DOHH2 (cell line): ENCODE data around the gene SEPHS2.
"Not testable (repeated sequence)": the region's sequence is repeated elsewhere in the genome, so short reads cannot be mapped to it uniquely, and the experiment has no call there.

Experiments
- H3F3A ChIP-seq: fragments of 200-600 bp; sonication (generic), shearing (Covaris generic); 2 replicates; pipeline ENCODE4 v1.6.0; 2016; ENCODE audit warnings: antibody characterized with exemption, mild to moderate bottlenecking; ENCODE audit not compliant: control insufficient read depth, insufficient read depth
- H3K27ac ChIP-seq: fragments of 200-600 bp; sonication (generic); 2 replicates; pipeline ENCODE4 v1.5.1; 2014; ENCODE audit warnings: low read depth, mild to moderate bottlenecking, low read length, moderate library complexity
- H3K27me3 ChIP-seq: fragments of 200-600 bp; sonication (generic); 2 replicates; pipeline ENCODE4 v1.6.1; 2014; ENCODE audit warnings: mild to moderate bottlenecking, low read length, mixed read lengths; ENCODE audit not compliant: control insufficient read depth
- H3K36me3 ChIP-seq: fragments of 200-600 bp; sonication (generic); 2 replicates; pipeline ENCODE4 v1.6.1; 2014; ENCODE audit warnings: mild to moderate bottlenecking, low read length, moderate library complexity, mixed read lengths; ENCODE audit not compliant: control insufficient read depth
- H3K4me1 ChIP-seq: fragments of 200-600 bp; sonication (generic); 2 replicates; pipeline ENCODE4 v1.6.1; 2014; ENCODE audit warnings: mild to moderate bottlenecking, low read length, mixed read lengths; ENCODE audit not compliant: control insufficient read depth
- H3K4me2 ChIP-seq: fragments of 200-600 bp; sonication (generic); 2 replicates; pipeline ENCODE4 v1.6.0; 2014; ENCODE audit warnings: mild to moderate bottlenecking, low read length, moderate library complexity
- H3K4me3 ChIP-seq: fragments of 200-600 bp; sonication (generic); 2 replicates; pipeline ENCODE4 v1.5.1; 2014; ENCODE audit warnings: mild to moderate bottlenecking, low read length, mixed read lengths
- H3K79me2 ChIP-seq: fragments of 200-600 bp; sonication (generic); 2 replicates; pipeline ENCODE4 v1.6.1; 2014; ENCODE audit warnings: mild to moderate bottlenecking, low read length, mixed read lengths; ENCODE audit not compliant: control insufficient read depth
- H3K9me2 ChIP-seq: fragments of 200-600 bp; sonication (generic); replicated peaks from 2 replicates; pipeline ENCODE4 v1.6.1; 2014; ENCODE audit warnings: mild to moderate bottlenecking, low read length, mixed read lengths; ENCODE audit not compliant: control insufficient read depth
- H3K9me3 ChIP-seq: fragments of 200-600 bp; sonication (generic); 2 replicates; pipeline ENCODE4 v1.6.1; 2014; ENCODE audit warnings: antibody characterized with exemption, low read length, mixed read lengths; ENCODE audit not compliant: control insufficient read depth, insufficient read depth
- H4K20me1 ChIP-seq: fragments of 200-600 bp; sonication (generic); 2 replicates; pipeline ENCODE4 v1.6.0; 2014; ENCODE audit warnings: low read depth, mild to moderate bottlenecking, antibody characterized with exemption, low read length, moderate library complexity; ENCODE audit not compliant: control insufficient read depth, insufficient read depth
- CTCF ChIP-seq: fragments of 200-600 bp; sonication (generic); IDR thresholded peaks from one replicate; pipeline ENCODE4 v1.5.1; 2014; ENCODE audit warnings: antibody characterized with exemption, mild to moderate bottlenecking, low read depth, low read length; ENCODE audit not compliant: poor library complexity, severe bottlenecking
- EZH2phosphoT487 ChIP-seq: fragments of 200-600 bp; sonication (generic); IDR thresholded peaks from 2 replicates; pipeline ENCODE4 v1.6.1; 2017; ENCODE audit warnings: borderline replicate concordance, mild to moderate bottlenecking, antibody characterized with exemption, low read length, moderate library complexity, mixed read lengths

SEPHS2 gene

DNA sequence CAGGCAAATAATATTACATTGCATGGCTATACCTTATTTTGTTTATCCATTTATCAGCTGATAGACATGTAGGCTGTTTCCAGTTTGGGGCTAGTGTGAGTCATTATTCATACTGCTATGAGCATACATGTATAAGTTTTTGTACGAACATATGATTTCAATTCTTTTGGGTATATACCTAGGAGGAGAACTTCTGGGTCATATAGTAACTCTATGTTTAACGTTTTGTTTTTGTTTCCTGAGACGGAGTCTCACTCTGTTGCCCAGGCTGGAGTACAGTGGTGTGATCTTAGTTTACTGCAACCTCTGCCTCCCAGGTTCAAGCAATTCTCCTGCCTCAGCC lies 24.5 kb upstream of the SEPHS2 start:
- H3K9me2 ChIP-seq: no peaks in the 10 kb centered on the region
- H3K27me3 ChIP-seq: no peaks in the 10 kb centered on the region
- H3K27ac ChIP-seq: peak overlapping the region; percentile 98
- H3K4me2 ChIP-seq: peak overlapping the region; percentile 82
- H3K36me3 ChIP-seq: peaks cover 26% of the 10 kb centered on the region
- H3K79me2 ChIP-seq: peaks cover 32% of the 10 kb centered on the region
- peaks cover 41% of the 10 kb centered on the region for H3F3A ChIP-seq
- H3K4me3 ChIP-seq: peak overlapping the region; percentile 89
- H4K20me1 ChIP-seq: no peaks in the 10 kb centered on the region
- TF ChIP-seq CTCF (no peak), EZH2phosphoT487 (no peak)
- H3K9me3 ChIP-seq: no peaks in the 10 kb centered on the region
- peaks cover 81% of the 10 kb centered on the region for H3K4me1 ChIP-seq

GRCh38 chr16:30464078-30464477 lies 18.4 kb upstream of the SEPHS2 start:
- H3K9me2 ChIP-seq: no peaks in the 10 kb centered on the region
- no peak for TF ChIP-seq EZH2phosphoT487
- TF ChIP-seq CTCF: no peak
- peaks cover 46% of the 10 kb centered on the region for H3F3A ChIP-seq
- no peaks in the 10 kb centered on the region for H3K9me3 ChIP-seq
- no peaks in the 10 kb centered on the region for H3K79me2 ChIP-seq
- no peak overlapping the region for H3K4me3 ChIP-seq
- no peak overlapping the region for H3K4me2 ChIP-seq
- no peaks in the 10 kb centered on the region for H3K27me3 ChIP-seq
- H3K4me1 ChIP-seq: peaks cover 87% of the 10 kb centered on the region
- no peaks in the 10 kb centered on the region for H4K20me1 ChIP-seq
- H3K27ac ChIP-seq: peak overlapping the region; percentile 83
- no peaks in the 10 kb centered on the region for H3K36me3 ChIP-seq

- peak overlapping the region; percentile 83 for H3K27ac ChIP-seq
- peaks cover 45% of the 10 kb centered on the region for H3F3A ChIP-seq
- peak overlapping the region; percentile 48 for H3K4me2 ChIP-seq
- not testable (repeated sequence) for H3K9me3 ChIP-seq, H3K36me3 ChIP-seq, H3K27me3 ChIP-seq, H3K9me2 ChIP-seq, H4K20me1 ChIP-seq
- peaks cover 14% of the 10 kb centered on the region for H3K79me2 ChIP-seq
- H3K4me1 ChIP-seq: peaks cover 98% of the 10 kb centered on the region
- H3K4me3 ChIP-seq: 0 out of 2 replicates have a peak overlapping the region, but pooled peaks have one; percentile 23
Observed at GRCh38 chr16:30461426-30461825, 15.8 kb upstream of the SEPHS2 start.

DNA sequence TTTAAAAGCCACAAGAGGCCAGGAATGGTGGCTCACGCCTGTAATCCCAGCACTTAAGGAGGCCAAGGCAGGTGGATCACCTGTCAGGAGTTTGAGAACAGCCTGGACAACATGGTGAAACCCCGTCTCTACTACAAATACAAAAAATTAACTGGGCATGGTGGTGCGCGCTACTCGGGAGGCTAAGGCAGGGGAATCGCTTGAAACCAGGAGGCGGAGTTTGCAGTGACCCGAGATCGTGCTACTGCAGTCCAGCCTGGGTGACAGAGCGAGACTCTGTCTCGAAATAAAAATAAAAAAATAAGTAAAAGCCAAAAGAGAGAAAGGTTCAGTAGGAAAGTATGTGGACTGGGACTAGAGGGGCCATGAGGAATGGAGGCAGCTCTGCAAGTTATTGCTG lies 13.8 kb upstream of the SEPHS2 start:
- H3K27me3 ChIP-seq: no peaks in the 10 kb centered on the region
- peak overlapping the region; percentile 97 for H3K27ac ChIP-seq
- H3K79me2 ChIP-seq: peaks cover 28% of the 10 kb centered on the region
- no peaks in the 10 kb centered on the region for H4K20me1 ChIP-seq
- H3K4me3 ChIP-seq: peak overlapping the region; percentile 62
- H3K4me1 ChIP-seq: peaks cover 98% of the 10 kb centered on the region
- peaks cover 48% of the 10 kb centered on the region for H3F3A ChIP-seq
- H3K4me2 ChIP-seq: peak overlapping the region; percentile 76
- H3K9me2 ChIP-seq: no peaks in the 10 kb centered on the region
- H3K9me3 ChIP-seq: no peaks in the 10 kb centered on the region
- peaks cover 4% of the 10 kb centered on the region; the same call in 1 of the 2 replicates for H3K36me3 ChIP-seq
- TF ChIP-seq EZH2phosphoT487: no peak
- no peak for TF ChIP-seq CTCF
